Astrocyte of the cerebellum (primary cell): Measurements from ENCODE around the gene MPC2.

Experiments
- DNase-seq: peaks from one replicate; pipeline ENCODE4 v3.0.0-alpha.2; 2011; ENCODE audit warnings: low read depth
- H3K4me3 ChIP-seq: 2 replicates; pipeline ENCODE4 v1.5.1; 2011; ENCODE audit warnings: mild to moderate bottlenecking, low read depth, low read length, moderate library complexity
- in situ Hi-C: cut with HindIII; loops from 2 replicates; pipeline ENCODE4 v1.10.0; 2017; ENCODE audit warnings: low sequenced_read_pairs
- TF ChIP-seq, protein P1 (sequence below): IDR thresholded peaks from 2 replicates; pipeline ENCODE4 v1.5.1; 2012; ENCODE audit warnings: low read length, low read depth, moderate library complexity, mild to moderate bottlenecking; ENCODE audit errors: missing control alignments

MPC2 gene

GRCh38 chr1:167881786-167882185 lies 55.1 kb downstream of the MPC2 start:
- DNase-seq, result no peak
- TF ChIP-seq, protein P1, sequence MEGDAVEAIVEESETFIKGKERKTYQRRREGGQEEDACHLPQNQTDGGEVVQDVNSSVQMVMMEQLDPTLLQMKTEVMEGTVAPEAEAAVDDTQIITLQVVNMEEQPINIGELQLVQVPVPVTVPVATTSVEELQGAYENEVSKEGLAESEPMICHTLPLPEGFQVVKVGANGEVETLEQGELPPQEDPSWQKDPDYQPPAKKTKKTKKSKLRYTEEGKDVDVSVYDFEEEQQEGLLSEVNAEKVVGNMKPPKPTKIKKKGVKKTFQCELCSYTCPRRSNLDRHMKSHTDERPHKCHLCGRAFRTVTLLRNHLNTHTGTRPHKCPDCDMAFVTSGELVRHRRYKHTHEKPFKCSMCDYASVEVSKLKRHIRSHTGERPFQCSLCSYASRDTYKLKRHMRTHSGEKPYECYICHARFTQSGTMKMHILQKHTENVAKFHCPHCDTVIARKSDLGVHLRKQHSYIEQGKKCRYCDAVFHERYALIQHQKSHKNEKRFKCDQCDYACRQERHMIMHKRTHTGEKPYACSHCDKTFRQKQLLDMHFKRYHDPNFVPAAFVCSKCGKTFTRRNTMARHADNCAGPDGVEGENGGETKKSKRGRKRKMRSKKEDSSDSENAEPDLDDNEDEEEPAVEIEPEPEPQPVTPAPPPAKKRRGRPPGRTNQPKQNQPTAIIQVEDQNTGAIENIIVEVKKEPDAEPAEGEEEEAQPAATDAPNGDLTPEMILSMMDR, result no peak
- in situ Hi-C loops, result no loop called here
- H3K4me3 ChIP-seq, result no peak overlapping the region

- DNase-seq, result no peak
- H3K4me3 ChIP-seq, result no peak overlapping the region
- TF ChIP-seq, protein P1, result no peak
- in situ Hi-C loops, result no loop called here
These were observed 55.8 kb downstream of the MPC2 start for GRCh38 chr1:167881069-167881468.

- in situ Hi-C loops, result no loop called here
- no peak for DNase-seq
- TF ChIP-seq, protein P1, result no peak
- H3K4me3 ChIP-seq, result no peak overlapping the region
These were observed 56.3 kb downstream of the MPC2 start for GRCh38 chr1:167880580-167881021.

DNA sequence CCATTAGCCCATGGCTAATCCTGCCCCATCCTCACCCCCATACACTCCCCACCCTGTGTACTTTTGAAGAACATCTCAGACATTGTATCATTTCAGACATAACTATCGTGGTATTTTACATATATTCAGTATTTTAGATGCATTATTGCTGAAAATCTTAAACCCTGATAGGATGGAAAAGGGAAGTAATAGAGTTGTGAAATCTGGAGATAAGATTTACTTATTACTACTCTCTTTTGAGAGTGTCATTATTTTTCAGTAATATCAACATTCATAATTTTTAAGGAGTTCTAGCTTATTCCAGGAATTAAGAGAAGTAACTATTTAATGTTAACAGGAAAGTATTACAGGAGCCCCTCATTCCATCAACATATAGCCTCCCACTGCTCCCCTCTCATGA lies 57.4 kb downstream of the MPC2 start:
- in situ Hi-C loops, result loop anchor here (5.0 kb wide), 1 partner anchor 53 kb away; no protein-coding TSS in a partner anchor
- TF ChIP-seq, protein P1, result no peak
- DNase-seq, result no peak
- no peak overlapping the region for H3K4me3 ChIP-seq

- no peak overlapping the region for H3K4me3 ChIP-seq
- TF ChIP-seq, protein P1, result no peak
- in situ Hi-C loops, result loop anchor here (5.0 kb wide), 1 partner anchor 54 kb away; no protein-coding TSS in a partner anchor
- DNase-seq, result no peak
These were observed 58.3 kb downstream of the MPC2 start for GRCh38 chr1:167878372-167879160.

GRCh38 chr1:167876597-167877175 lies 60.2 kb downstream of the MPC2 start:
- DNase-seq, result no peak
- H3K4me3 ChIP-seq, result no peak overlapping the region
- in situ Hi-C loops, result loop anchor here (5.0 kb wide), 1 partner anchor 56 kb away; no protein-coding TSS in a partner anchor
- TF ChIP-seq, protein P1, result no peak
